CD14-positive monocyte (primary cell): Measurements from ENCODE around the gene PIK3R4. TPM values are rescaled to one million over a fixed set of nuclear protein-coding genes. Genes with fewer than 3 reads are reported as not detected.

Source experiments
- DNase-seq, 3 donors: peaks; one replicate each; pipeline ENCODE4 v3.0.0-alpha.2; 2011 to 2022
- H2AFZ ChIP-seq: 2 replicates; pipeline ENCODE4 v1.6.0; 2012; ENCODE audit warnings: mild to moderate bottlenecking, low read depth, low read length, inconsistent platforms; ENCODE audit not compliant: insufficient read depth, poor library complexity, severe bottlenecking
- H3K27ac ChIP-seq, 2 donors: 1 replicate in 1 of 2; 2 replicates in 1 of 2; pipeline ENCODE4 v1.5.1; 2012 to 2013; ENCODE audit warnings: low read length in 2 of 2, control low read depth in 1 of 2, inconsistent platforms in 1 of 2, low read depth in 1 of 2, mild to moderate bottlenecking in 1 of 2
- H3K27me3 ChIP-seq, 2 donors: one replicate each; pipeline versions ENCODE4 v1.6.0 to v1.6.1; 2011 to 2013; ENCODE audit warnings: low read length in 2 of 2; ENCODE audit not compliant: control insufficient read depth in 2 of 2, insufficient read depth in 2 of 2
- H3K36me3 ChIP-seq, 2 donors: replicated peaks in 1 of 2; 1 replicate in 1 of 2; 2 replicates in 1 of 2; pipeline versions ENCODE4 v1.5.1 to v1.6.1; 2012 to 2013; ENCODE audit warnings: low read length in 2 of 2, control low read depth in 1 of 2, inconsistent platforms in 1 of 2, mild to moderate bottlenecking in 1 of 2; ENCODE audit not compliant: insufficient read depth in 2 of 2, control insufficient read depth in 1 of 2
- H3K4me1 ChIP-seq, 2 donors: 1 replicate in 1 of 2; 2 replicates in 1 of 2; pipeline versions ENCODE4 v1.5.1 to v1.6.1; 2012 to 2013; ENCODE audit warnings: low read length in 2 of 2, control low read depth in 1 of 2, inconsistent platforms in 1 of 2, mild to moderate bottlenecking in 1 of 2, moderate library complexity in 1 of 2; ENCODE audit not compliant: insufficient read depth in 2 of 2, control insufficient read depth in 1 of 2
- H3K4me2 ChIP-seq: replicated peaks from 2 replicates; pipeline ENCODE3; 2012; ENCODE audit warnings: low read length, moderate library complexity, mild to moderate bottlenecking; ENCODE audit not compliant: poor library complexity, severe bottlenecking; ENCODE audit errors: extremely low read depth
- H3K4me3 ChIP-seq, 3 experiments: fragments of 200-600 bp in 1 of 3; sonication (generic) in 1 of 3; replicated peaks in 1 of 3; 1 replicate in 2 of 3; 2 replicates in 1 of 3; pipeline ENCODE4 v1.5.1; 2011 to 2013; ENCODE audit warnings: low read length in 3 of 3, mild to moderate bottlenecking in 3 of 3, control low read depth in 2 of 3, low read depth in 2 of 3, inconsistent platforms in 1 of 3, moderate library complexity in 1 of 3
- H3K79me2 ChIP-seq: 2 replicates; pipeline ENCODE4 v1.6.0; 2012; ENCODE audit warnings: mild to moderate bottlenecking, control low read depth, inconsistent platforms, low read length, moderate library complexity; ENCODE audit not compliant: insufficient read depth
- H3K9ac ChIP-seq: 2 replicates; pipeline ENCODE4 v1.6.0; 2017; ENCODE audit warnings: low read length, mild to moderate bottlenecking; ENCODE audit not compliant: insufficient read depth, poor library complexity, severe bottlenecking
- H3K9me3 ChIP-seq, 2 donors: replicated peaks in 1 of 2; 1 replicate in 1 of 2; 2 replicates in 1 of 2; pipeline versions ENCODE4 v1.5.1 to v1.6.1; 2012 to 2013; ENCODE audit warnings: low read length in 2 of 2, control low read depth in 1 of 2; ENCODE audit not compliant: control insufficient read depth in 1 of 2, insufficient read depth in 1 of 2
- H4K20me1 ChIP-seq: 2 replicates; pipeline ENCODE4 v1.6.0; 2012; ENCODE audit warnings: mild to moderate bottlenecking, low read length, control low read depth, moderate library complexity; ENCODE audit not compliant: insufficient read depth
- H3K27ac Mint-ChIP-seq, 7 donors: one replicate each; pipeline ENCODE4 v1.8.0; 2020; ENCODE audit warnings: mild to moderate bottlenecking in 7 of 7, mixed read lengths in 7 of 7, moderate library complexity in 6 of 7, inconsistent platforms in 2 of 7
- H3K27me3 Mint-ChIP-seq, 3 donors: one replicate each; pipeline ENCODE4 v1.8.0; 2021 to 2022; ENCODE audit warnings: low read depth in 3 of 3, mild to moderate bottlenecking in 3 of 3, mixed read lengths in 3 of 3, moderate library complexity in 3 of 3, inconsistent platforms in 1 of 3
- H3K36me3 Mint-ChIP-seq, 2 donors: one replicate each; pipeline ENCODE4 v1.8.0; 2020; ENCODE audit warnings: mixed read lengths in 2 of 2, inconsistent platforms in 1 of 2, mild to moderate bottlenecking in 1 of 2
- H3K4me1 Mint-ChIP-seq: one replicate; pipeline ENCODE4 v1.8.0; 2020; ENCODE audit warnings: mild to moderate bottlenecking, mixed read lengths
- H3K4me3 Mint-ChIP-seq, 2 donors: one replicate each; pipeline ENCODE4 v1.8.0; 2020; ENCODE audit warnings: mild to moderate bottlenecking in 2 of 2, mixed read lengths in 2 of 2, moderate library complexity in 1 of 2
- H3K9me3 Mint-ChIP-seq, 7 donors: one replicate each; pipeline ENCODE4 v1.8.0; 2020 to 2022; ENCODE audit warnings: mixed read lengths in 7 of 7, mild to moderate bottlenecking in 6 of 7, moderate library complexity in 6 of 7, inconsistent platforms in 2 of 7
- CTCF ChIP-seq: fragments of 200-600 bp; IDR thresholded peaks from one replicate; pipeline ENCODE4 v1.8.0; 2022; ENCODE audit warnings: antibody characterized with exemption, mild to moderate bottlenecking
- WGBS: methylation state at CpG from one replicate; pipeline ENCODE4 v1.1.5; 2013; ENCODE audit warnings: missing lambda C conversion rate; ENCODE audit not compliant: insufficient coverage; 5-methylcytosine and 5-hydroxymethylcytosine counted together
- intact Hi-C, 2 donors: fragments of 100-400 bp; cut with micrococcal nuclease; formaldehyde crosslinking; loops; one replicate each; pipeline versions ENCODE4 v1.15.0 to v1.15.1; 2023
- polyA plus RNA-seq, 3 donors: library from polyadenylated mRNA; depleted of rRNA in 1 of 3; unstranded in 2 of 3; stranded (reverse) in 1 of 3; fragments of 300-500 nt in 2 of 3; fragments of >200 nt in 1 of 3; fragmentation: Illumina TruSeq in 2 of 3; gene quantifications; 1 replicate in 2 of 3; 2 replicates in 1 of 3; pipeline ENCODE4 v1.2.3, GENCODE V29; 2012 to 2021

The PIK3R4 gene
- polyA plus RNA-seq, 3 donors, result 6.5 to 18.7 (median 10.1) TPM

DNA sequence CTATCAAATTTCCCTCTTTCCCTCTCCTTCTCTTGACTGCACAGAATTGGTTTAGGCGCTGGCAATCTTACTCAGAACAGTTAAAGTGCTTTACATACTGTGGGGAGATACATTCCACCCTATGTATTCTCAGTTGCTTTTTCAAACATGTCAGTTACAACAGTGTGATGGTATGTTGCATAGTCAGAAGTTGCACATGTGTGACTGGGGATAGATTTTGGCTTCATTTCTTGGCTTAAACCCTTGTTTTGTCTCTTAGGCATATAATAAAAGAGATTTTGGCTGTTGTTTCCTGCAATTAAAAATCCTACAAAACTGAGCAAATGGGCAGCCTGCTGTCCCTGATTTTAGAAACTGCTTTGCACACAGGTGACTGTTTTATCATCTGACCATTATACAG, 86.7 kb downstream of the PIK3R4 start:
- Mint-ChIP-seq H3K27ac (no peak overlapping the region), H3K27me3 (peaks cover 0 to 2% (median 0%) of the 10 kb centered on the region in 3 donors), H3K4me1 (no peaks in the 10 kb centered on the region), H3K36me3 (peaks cover 4 to 7% of the 10 kb centered on the region in 2 donors), H3K9me3 (peaks cover 0 to 6% (median 0%) of the 10 kb centered on the region in 7 donors), H3K4me3 (no peak overlapping the region)
- Histone ChIP-seq H4K20me1 (no peaks in the 10 kb centered on the region), H3K27me3 (no peaks in the 10 kb centered on the region), H3K4me3 (no peak overlapping the region), H3K4me1 (no peaks in the 10 kb centered on the region), H3K9me3 (peaks cover 0 to 10% of the 10 kb centered on the region in 2 donors), H2AFZ (no peak overlapping the region), H3K27ac (no peak overlapping the region), H3K9ac (no peak overlapping the region), H3K4me2 (no peak overlapping the region), H3K36me3 (no peaks in the 10 kb centered on the region), H3K79me2 (no peaks in the 10 kb centered on the region)
- intact Hi-C loops, result no loop called here
- DNase-seq, result no peak
- TF ChIP-seq CTCF, result no peak
- no CpG with 5 or more reads among the region's 1 CpG for WGBS

GRCh38 chr3:130658678-130659077, 88.0 kb downstream of the PIK3R4 start:
- TF ChIP-seq CTCF, result no peak
- Mint-ChIP-seq H3K9me3 (peaks cover 0 to 6% (median 0%) of the 10 kb centered on the region in 7 donors), H3K36me3 (peaks cover 3 to 5% of the 10 kb centered on the region in 2 donors), H3K4me1 (no peaks in the 10 kb centered on the region), H3K4me3 (no peak overlapping the region), H3K27ac (no peak overlapping the region), H3K27me3 (peaks cover 0 to 2% (median 0%) of the 10 kb centered on the region in 3 donors)
- intact Hi-C loops, result no loop called here
- no peak overlapping the region for H3K4me2 ChIP-seq
- no peak overlapping the region for H3K9ac ChIP-seq
- H4K20me1 ChIP-seq, result no peaks in the 10 kb centered on the region
- WGBS, result 93% methylated on average over 4 of the region's 4 CpGs
- no peaks in the 10 kb centered on the region for H3K4me1 ChIP-seq
- no peaks in the 10 kb centered on the region for H3K36me3 ChIP-seq
- DNase-seq, result no peak
- H3K9me3 ChIP-seq, result peaks cover 0 to 10% of the 10 kb centered on the region in 2 donors
- no peak overlapping the region for H3K27ac ChIP-seq
- no peaks in the 10 kb centered on the region for H3K79me2 ChIP-seq
- no peak overlapping the region for H3K4me3 ChIP-seq
- H3K27me3 ChIP-seq, result no peaks in the 10 kb centered on the region
- no peak overlapping the region for H2AFZ ChIP-seq
